Activated CD8-positive, alpha-beta T cell treated with anti-CD3 and anti-CD28 coated beads, Interleukin-2, amount 10 ng/mL, durations not matched to agents 7 days and 5 days (primary cell): ENCODE results near the gene LY6G5B. TPM values are rescaled to one million over a fixed set of nuclear protein-coding genes. Genes with fewer than 3 reads are reported as not detected.

ENCODE experiments used
- ATAC-seq: fragments of 150-1000 bp; cut with Tn5 transposase; one replicate; pipeline ENCODE4 v1.10.0; 2021; ENCODE audit warnings: moderate library complexity
- CTCF ChIA-PET: fragments of 350-600 bp; sonication (Branson Sonifier 250); formaldehyde crosslinking; loops from one replicate; lab custom pipeline; 2021; ENCODE audit warnings: antibody characterized with exemption; lab: Charles Lee
- POLR2A ChIA-PET: fragments of 350-600 bp; sonication (Branson Sonifier 250); formaldehyde crosslinking; loops from one replicate; lab custom pipeline; 2021; ENCODE audit warnings: antibody characterized with exemption; lab: Charles Lee
- DNase-seq: peaks from one replicate; pipeline ENCODE4 v3.0.0-alpha.2; 2020
- H3K27ac Mint-ChIP-seq: one replicate; pipeline ENCODE4 v1.8.0; 2021; ENCODE audit warnings: mild to moderate bottlenecking, mixed read lengths
- H3K27me3 Mint-ChIP-seq: one replicate; pipeline ENCODE4 v1.8.0; 2021; ENCODE audit warnings: low read depth, mixed read lengths
- H3K36me3 Mint-ChIP-seq: one replicate; pipeline ENCODE4 v1.8.0; 2021; ENCODE audit warnings: low read depth, mixed read lengths
- H3K4me1 Mint-ChIP-seq: one replicate; pipeline ENCODE4 v1.8.0; 2021; ENCODE audit warnings: low read depth, mixed read lengths
- H3K4me3 Mint-ChIP-seq: one replicate; pipeline ENCODE4 v1.8.0; 2021; ENCODE audit warnings: mild to moderate bottlenecking, mixed read lengths
- H3K9me3 Mint-ChIP-seq: one replicate; pipeline ENCODE4 v1.8.0; 2022; ENCODE audit warnings: mixed read lengths; ENCODE audit not compliant: insufficient read depth
- total RNA-seq, 2 experiments: library from RNA; stranded (reverse); gene quantifications; one replicate each; pipeline ENCODE4 v1.2.3, GENCODE V29; 2021

The LY6G5B gene
- total RNA-seq, 2 experiments from 2014 or later, result 22.6 to 23.2 TPM

- no peak for DNase-seq
- Mint-ChIP-seq H3K27ac (no peak overlapping the region), H3K27me3 (no peaks in the 10 kb centered on the region), H3K9me3 (no peaks in the 10 kb centered on the region), H3K4me1 (peaks cover 10% of the 10 kb centered on the region), H3K36me3 (peaks cover 47% of the 10 kb centered on the region), H3K4me3 (no peak overlapping the region)
- ChIA-PET POLR2A (no interaction called here), CTCF (interaction anchor here (1.5 to 3.5 kb wide), 2 partner anchors 10 to 77 kb away, joined by 3 to 7 read pairs; partner anchors contain the start of gene ABHD16A)
- no peak for ATAC-seq
Observed at GRCh38 chr6:31692886-31693285, 23.1 kb downstream of the LY6G5B start.

- Mint-ChIP-seq H3K27ac (no peak overlapping the region), H3K27me3 (no peaks in the 10 kb centered on the region), H3K9me3 (no peaks in the 10 kb centered on the region), H3K4me1 (peaks cover 10% of the 10 kb centered on the region), H3K36me3 (peaks cover 48% of the 10 kb centered on the region), H3K4me3 (no peak overlapping the region)
- ATAC-seq (no peak), DNase-seq (no peak)
- ChIA-PET POLR2A (interaction anchor here (0.7 to 2.1 kb wide), 3 partner anchors 25 to 46 kb away, joined by 3 to 7 read pairs (median 5); partner anchors contain the start of genes GPANK1 and MSH5), CTCF (interaction anchor here (1.5 to 3.5 kb wide), 3 partner anchors 10 to 137 kb away, joined by 3 to 7 read pairs (median 5); partner anchors contain the start of gene ABHD16A)
Observed at GRCh38 chr6:31693535-31693934, 23.8 kb downstream of the LY6G5B start.

DNA sequence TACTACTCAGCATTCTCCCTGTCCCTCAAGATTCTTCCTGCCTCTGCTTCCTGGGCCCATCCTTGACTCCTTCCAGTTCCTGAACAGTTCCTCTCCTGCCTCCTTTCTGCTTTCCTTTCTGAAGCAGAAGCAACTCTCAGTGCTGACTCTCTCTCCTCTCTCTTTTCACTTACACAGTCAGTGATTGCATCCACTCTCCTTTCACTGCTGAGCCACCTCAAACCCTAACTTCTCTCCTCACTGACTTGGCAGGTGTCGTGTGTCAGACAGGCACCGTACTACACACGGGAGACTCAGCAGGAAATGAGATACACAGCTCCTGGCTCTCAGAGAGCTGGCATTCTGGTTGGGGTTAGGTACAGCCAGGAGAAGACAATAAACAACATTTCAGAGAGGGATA, 27.8 kb downstream of the LY6G5B start:
- peaks cover 47% of the 10 kb centered on the region for H3K36me3 Mint-ChIP-seq
- ChIA-PET POLR2A (no interaction called here), CTCF (interaction anchor here (1.0 kb wide), 1 partner anchor 32 kb away, joined by 3 read pairs; no protein-coding TSS in a partner anchor)
- H3K27ac Mint-ChIP-seq, result peak overlapping the region; percentile 31
- no peaks in the 10 kb centered on the region for H3K27me3 Mint-ChIP-seq
- no peak overlapping the region for H3K4me3 Mint-ChIP-seq
- ATAC-seq (no peak), DNase-seq (no peak)
- peaks cover 19% of the 10 kb centered on the region for H3K4me1 Mint-ChIP-seq
- H3K9me3 Mint-ChIP-seq, result no peaks in the 10 kb centered on the region

DNA sequence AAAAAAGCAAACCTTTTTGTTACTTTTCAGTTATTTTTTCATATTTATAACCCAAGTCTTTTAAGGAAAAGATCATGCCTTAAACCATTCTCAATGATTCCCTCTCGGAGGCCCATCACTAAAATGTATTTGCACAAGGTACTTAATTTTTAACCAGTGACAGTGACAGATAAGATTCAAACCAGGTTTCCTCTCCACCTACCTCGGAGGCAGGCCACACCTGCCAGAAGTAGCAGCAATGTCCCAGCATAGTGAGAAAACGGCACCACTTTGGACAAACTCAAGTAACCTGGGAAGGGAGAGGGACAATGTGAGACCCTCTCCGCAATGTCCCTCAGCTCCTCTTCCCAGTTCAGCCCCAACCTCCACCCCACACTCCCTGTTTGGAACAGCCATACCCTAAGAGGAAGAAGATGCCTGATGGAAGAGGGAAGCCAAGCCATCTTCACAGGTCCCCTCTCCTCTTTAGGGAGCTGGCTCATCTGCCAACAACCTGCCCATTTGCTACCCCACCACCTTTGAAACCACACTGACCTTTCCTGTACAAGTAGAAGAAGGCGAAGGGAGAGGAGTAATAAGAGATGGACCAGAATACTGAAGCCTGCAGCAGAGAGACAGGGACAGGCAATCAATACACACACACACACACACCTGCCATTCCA, 31.1 kb downstream of the LY6G5B start:
- Mint-ChIP-seq H3K9me3 (no peaks in the 10 kb centered on the region), H3K27ac (peak overlapping the region; percentile 58), H3K4me1 (peaks cover 25% of the 10 kb centered on the region), H3K36me3 (peaks cover 34% of the 10 kb centered on the region), H3K27me3 (no peaks in the 10 kb centered on the region), H3K4me3 (peak overlapping the region; percentile 97)
- ATAC-seq, result no peak
- ChIA-PET POLR2A (no interaction called here), CTCF (interaction anchor here (2.2 kb wide), 1 partner anchor 69 kb away, joined by 5 read pairs; no protein-coding TSS in a partner anchor)
- DNase-seq, result no peak

GRCh38 chr6:31701666-31702404, 32.1 kb downstream of the LY6G5B start:
- ATAC-seq (no peak), DNase-seq (no peak)
- H3K27me3 Mint-ChIP-seq, result no peaks in the 10 kb centered on the region
- peaks cover 25% of the 10 kb centered on the region for H3K4me1 Mint-ChIP-seq
- peak overlapping the region; percentile 95 for H3K27ac Mint-ChIP-seq
- CTCF ChIA-PET, result interaction anchor here (2.8 kb wide), 1 partner anchor 11 kb away, joined by 9 read pairs; no protein-coding TSS in a partner anchor
- no peaks in the 10 kb centered on the region for H3K9me3 Mint-ChIP-seq
- POLR2A ChIA-PET, result interaction anchor here (0.7 to 2.3 kb wide), 5 partner anchors 34 to 160 kb away, joined by 3 to 20 read pairs (median 8); partner anchors contain the start of genes CLIC1, CSNK2B, DDX39B and GPANK1
- peak overlapping the region; percentile 97 for H3K4me3 Mint-ChIP-seq
- peaks cover 31% of the 10 kb centered on the region for H3K36me3 Mint-ChIP-seq

DNA sequence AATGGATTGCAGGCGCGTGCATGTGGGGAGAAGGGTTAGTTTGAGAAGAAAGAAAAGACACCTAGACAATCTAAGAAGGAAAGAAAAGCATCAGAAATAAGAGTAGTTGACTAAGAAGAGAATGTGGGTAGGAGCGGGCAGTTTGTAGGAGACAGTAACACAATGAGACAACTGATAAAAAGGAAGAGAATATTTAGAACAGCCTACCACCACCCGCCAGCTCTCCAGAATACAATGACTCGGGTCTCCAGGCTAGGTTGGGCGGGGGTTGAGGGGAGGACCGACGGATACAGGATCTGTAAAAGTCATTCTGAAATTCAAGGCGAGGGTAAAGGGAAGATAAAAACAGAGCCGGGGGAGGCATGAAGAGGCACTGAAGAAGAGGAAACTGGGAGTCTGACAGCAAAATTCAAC, 32.6 kb downstream of the LY6G5B start:
- Mint-ChIP-seq H3K27me3 (no peaks in the 10 kb centered on the region), H3K9me3 (no peaks in the 10 kb centered on the region), H3K36me3 (peaks cover 26% of the 10 kb centered on the region), H3K4me3 (peak overlapping the region; percentile 97), H3K4me1 (peaks cover 24% of the 10 kb centered on the region), H3K27ac (peak overlapping the region; percentile 95)
- ChIA-PET POLR2A (interaction anchor here (0.7 to 2.3 kb wide), 9 partner anchors 11 to 161 kb away, joined by 3 to 20 read pairs (median 6); partner anchors contain the start of genes APOM, C6orf47, CLIC1 and CSNK2B), CTCF (interaction anchor here (1.1 to 2.8 kb wide), 8 partner anchors 10 to 151 kb away, joined by 3 to 9 read pairs (median 6); no protein-coding TSS in a partner anchor)
- peak; percentile 44 for DNase-seq
- peak; percentile 2 for ATAC-seq

- H3K9me3 Mint-ChIP-seq, result no peaks in the 10 kb centered on the region
- peak; percentile 96 for ATAC-seq
- H3K4me3 Mint-ChIP-seq, result peak within 1 kb of the TSS; percentile 97
- H3K27ac Mint-ChIP-seq, result peak within 1 kb of the TSS; percentile 95
- H3K27me3 Mint-ChIP-seq, result no peaks in the 10 kb centered on the region
- ChIA-PET CTCF (interaction anchor here (0.7 to 2.8 kb wide), 15 partner anchors 9 to 152 kb away, joined by 3 to 9 read pairs (median 4); partner anchors contain the start of genes LSM2 and LY6G5C), POLR2A (interaction anchor here (0.5 to 2.3 kb wide), 13 partner anchors 8 to 132 kb away, joined by 3 to 20 read pairs (median 6); partner anchors contain the start of genes APOM, C6orf47, CLIC1 and CSNK2B)
- DNase-seq, result peak; percentile 99
- H3K4me1 Mint-ChIP-seq, result peaks cover 19% of the 10 kb centered on the region
- H3K36me3 Mint-ChIP-seq, result peaks cover 21% of the 10 kb centered on the region
Observed at GRCh38 chr6:31702819-31703716, 33.3 kb downstream of the LY6G5B start, which contains the start of gene ABHD16A. TSS of gene ABHD16A (minus strand) at chr6:31703324. CDS start at chr6:31703281, 43 bp downstream.

- Mint-ChIP-seq H3K9me3 (no peaks in the 10 kb centered on the region), H3K4me1 (peaks cover 23% of the 10 kb centered on the region), H3K27ac (no peak overlapping the region), H3K4me3 (no peak overlapping the region), H3K36me3 (peaks cover 9% of the 10 kb centered on the region), H3K27me3 (no peaks in the 10 kb centered on the region)
- DNase-seq (no peak), ATAC-seq (no peak)
- ChIA-PET CTCF (no interaction called here), POLR2A (no interaction called here)
Observed at GRCh38 chr6:31705931-31706330, 36.2 kb downstream of the LY6G5B start.

DNA sequence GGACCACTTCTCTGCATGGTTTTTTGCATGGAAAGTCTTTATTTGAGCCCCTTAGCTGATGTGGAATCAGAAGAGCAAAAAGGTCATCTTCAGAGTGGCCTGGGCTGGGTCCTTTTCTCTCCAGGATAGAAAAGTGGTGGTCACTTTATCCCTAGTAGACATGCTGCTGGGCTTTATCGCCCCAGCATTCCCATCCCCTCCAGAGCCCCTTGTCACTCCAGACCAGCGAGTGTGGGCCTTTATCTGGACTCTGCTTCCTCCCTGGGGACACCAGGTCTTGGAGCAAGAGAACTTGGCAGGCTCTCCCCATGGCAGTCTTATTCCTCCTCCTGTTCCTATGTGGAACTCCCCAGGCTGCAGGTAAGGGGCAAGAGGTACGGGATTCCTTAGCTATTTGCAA, 36.8 kb downstream of the LY6G5B start, which contains the start of gene LY6G6F:
Gene LY6G6F (plus strand): TSS at position 268 of the 400 bp plus-strand sequence. CDS start 41 bp downstream, at position 309.
- H3K9me3 Mint-ChIP-seq, result no peaks in the 10 kb centered on the region

DNA sequence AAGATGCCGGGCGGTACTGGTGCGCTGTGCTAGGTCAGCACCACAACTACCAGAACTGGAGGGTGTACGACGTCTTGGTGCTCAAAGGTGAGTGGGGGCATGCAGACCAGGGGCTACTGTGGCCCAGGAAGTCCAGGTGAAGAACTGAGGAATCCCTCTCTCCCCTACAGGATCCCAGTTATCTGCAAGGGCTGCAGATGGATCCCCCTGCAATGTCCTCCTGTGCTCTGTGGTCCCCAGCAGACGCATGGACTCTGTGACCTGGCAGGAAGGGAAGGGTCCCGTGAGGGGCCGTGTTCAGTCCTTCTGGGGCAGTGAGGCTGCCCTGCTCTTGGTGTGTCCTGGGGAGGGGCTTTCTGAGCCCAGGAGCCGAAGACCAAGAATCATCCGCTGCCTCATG, 37.9 kb downstream of the LY6G5B start:
- no peak overlapping the region for H3K27ac Mint-ChIP-seq
- ATAC-seq (no peak), DNase-seq (no peak)
- ChIA-PET POLR2A (no interaction called here), CTCF (no interaction called here)
- peaks cover 26% of the 10 kb centered on the region for H3K4me1 Mint-ChIP-seq
- H3K27me3 Mint-ChIP-seq, result no peaks in the 10 kb centered on the region
- H3K9me3 Mint-ChIP-seq, result no peaks in the 10 kb centered on the region
- H3K36me3 Mint-ChIP-seq, result peaks cover 2% of the 10 kb centered on the region
- H3K4me3 Mint-ChIP-seq, result no peak overlapping the region

More for the DNA sequence above, 36.8 kb downstream of the LY6G5B start, which contains the start of gene LY6G6F:
- CTCF ChIA-PET, result no interaction called here
- H3K36me3 Mint-ChIP-seq, result peaks cover 4% of the 10 kb centered on the region
- H3K4me1 Mint-ChIP-seq, result peaks cover 23% of the 10 kb centered on the region
- no peak within 1 kb of the TSS for H3K27ac Mint-ChIP-seq
- no peak for DNase-seq
- H3K27me3 Mint-ChIP-seq, result no peaks in the 10 kb centered on the region
- ATAC-seq, result no peak
- H3K4me3 Mint-ChIP-seq, result no peak within 1 kb of the TSS
- POLR2A ChIA-PET, result interaction anchor here (0.7 kb wide), 1 partner anchor 34 kb away, joined by 3 read pairs; the partner anchor contains the start of gene MSH5
